HEK293 (cell line): ENCODE measurements around the gene NIP7.

Experiments
- IKZF3 ChIP-seq: fragments of 450-650 bp; IDR thresholded peaks from 2 replicates; pipeline ENCODE4 v1.5.0; 2018; ENCODE audit warnings: missing biosample characterization, mild to moderate bottlenecking, missing genetic modification characterization, moderate library complexity
- KLF10 ChIP-seq: fragments of 450-650 bp; IDR thresholded peaks from 2 replicates; pipeline ENCODE4 v1.5.1; 2018; ENCODE audit warnings: missing biosample characterization, mild to moderate bottlenecking, missing genetic modification characterization
- SP3 ChIP-seq: fragments of 450-650 bp; formaldehyde crosslinking; IDR thresholded peaks from 2 replicates; pipeline ENCODE4 v1.5.1; 2016; ENCODE audit warnings: missing biosample characterization, missing genetic modification characterization
- SP7 ChIP-seq: fragments of 450-650 bp; formaldehyde crosslinking; IDR thresholded peaks from 2 replicates; pipeline ENCODE4 v1.5.1; 2016; ENCODE audit warnings: missing biosample characterization, missing genetic modification characterization
- ZBTB17 ChIP-seq: fragments of 450-650 bp; formaldehyde crosslinking; IDR thresholded peaks from 2 replicates; pipeline ENCODE4 v1.5.1; 2016; ENCODE audit warnings: missing biosample characterization, missing genetic modification characterization
- ZBTB20 ChIP-seq: fragments of 450-650 bp; formaldehyde crosslinking; IDR thresholded peaks from 2 replicates; pipeline ENCODE4 v1.5.1; 2016; ENCODE audit warnings: missing biosample characterization, missing genetic modification characterization
- ZBTB48 ChIP-seq: fragments of 450-650 bp; formaldehyde crosslinking; IDR thresholded peaks from 2 replicates; pipeline ENCODE4 v1.5.1; 2016; ENCODE audit warnings: missing biosample characterization, missing genetic modification characterization
- ZEB2 ChIP-seq: fragments of 450-650 bp; formaldehyde crosslinking; IDR thresholded peaks from 2 replicates; pipeline ENCODE4 v1.5.1; 2016; ENCODE audit warnings: missing biosample characterization, missing genetic modification characterization
- ZIC2 ChIP-seq: fragments of 450-650 bp; formaldehyde crosslinking; IDR thresholded peaks from 2 replicates; pipeline ENCODE4 v1.5.1; 2016; ENCODE audit warnings: missing biosample characterization, missing genetic modification characterization
- ZNF19 ChIP-seq: fragments of 450-650 bp; formaldehyde crosslinking; IDR thresholded peaks from 2 replicates; pipeline ENCODE4; 2016; ENCODE audit warnings: missing biosample characterization, missing genetic modification characterization, low read depth
- ZNF324 ChIP-seq: fragments of 450-650 bp; formaldehyde crosslinking; IDR thresholded peaks from 2 replicates; pipeline ENCODE4 v1.5.1; 2016; ENCODE audit warnings: missing biosample characterization, missing genetic modification characterization
- ZNF394 ChIP-seq: fragments of 450-650 bp; formaldehyde crosslinking; IDR thresholded peaks from 2 replicates; pipeline ENCODE4 v1.5.1; 2016; ENCODE audit warnings: missing biosample characterization, missing genetic modification characterization, mild to moderate bottlenecking, moderate library complexity, borderline replicate concordance
- ZNF501 ChIP-seq: fragments of 450-650 bp; formaldehyde crosslinking; IDR thresholded peaks from 2 replicates; pipeline ENCODE4 v1.5.1; 2016; ENCODE audit warnings: missing biosample characterization, missing genetic modification characterization
- ZNF530 ChIP-seq: fragments of 450-650 bp; formaldehyde crosslinking; IDR thresholded peaks from 2 replicates; pipeline ENCODE4 v1.5.1; 2016; ENCODE audit warnings: low read depth, missing biosample characterization, missing genetic modification characterization
- ZNF600 ChIP-seq: fragments of 450-650 bp; formaldehyde crosslinking; IDR thresholded peaks from 2 replicates; pipeline ENCODE4 v1.5.1; 2016; ENCODE audit warnings: missing biosample characterization, missing genetic modification characterization
- ZNF629 ChIP-seq: fragments of 450-650 bp; formaldehyde crosslinking; IDR thresholded peaks from 2 replicates; pipeline ENCODE4 v1.5.1; 2017; ENCODE audit warnings: missing biosample characterization, missing genetic modification characterization
- ZNF76 ChIP-seq: fragments of 450-650 bp; formaldehyde crosslinking; IDR thresholded peaks from 2 replicates; pipeline ENCODE4; 2016; ENCODE audit warnings: low read depth, missing biosample characterization, missing genetic modification characterization, borderline replicate concordance
- ZNF768 ChIP-seq: fragments of 450-650 bp; formaldehyde crosslinking; IDR thresholded peaks from 2 replicates; pipeline ENCODE4 v1.5.1; 2018; ENCODE audit warnings: missing biosample characterization, mild to moderate bottlenecking, missing genetic modification characterization
- ZNF791 ChIP-seq: fragments of 450-650 bp; formaldehyde crosslinking; IDR thresholded peaks from 2 replicates; pipeline ENCODE4 v1.5.1; 2016; ENCODE audit warnings: missing biosample characterization, missing genetic modification characterization
- ZNF843 ChIP-seq: fragments of 450-650 bp; formaldehyde crosslinking; IDR thresholded peaks from 2 replicates; pipeline ENCODE4 v1.5.1; 2016; ENCODE audit warnings: missing biosample characterization, missing genetic modification characterization
- ZXDB ChIP-seq: fragments of 450-650 bp; formaldehyde crosslinking; IDR thresholded peaks from 2 replicates; pipeline ENCODE4 v1.5.1; 2016; ENCODE audit warnings: missing biosample characterization, missing genetic modification characterization
- TF ChIP-seq, protein P1 (sequence below): fragments of 450-650 bp; formaldehyde crosslinking; IDR thresholded peaks from 2 replicates; pipeline ENCODE4 v1.5.1; 2016; ENCODE audit warnings: missing biosample characterization, missing genetic modification characterization
- TF ChIP-seq, protein P2 (sequence below): fragments of 450-650 bp; formaldehyde crosslinking; IDR thresholded peaks from 2 replicates; pipeline ENCODE4 v1.5.1; 2016; ENCODE audit warnings: missing biosample characterization, missing genetic modification characterization, low read depth
- TF ChIP-seq, protein P3 (sequence below): fragments of 450-650 bp; formaldehyde crosslinking; IDR thresholded peaks from 2 replicates; pipeline ENCODE4 v1.5.1; 2016; ENCODE audit warnings: missing biosample characterization, missing genetic modification characterization

NIP7 gene

DNA sequence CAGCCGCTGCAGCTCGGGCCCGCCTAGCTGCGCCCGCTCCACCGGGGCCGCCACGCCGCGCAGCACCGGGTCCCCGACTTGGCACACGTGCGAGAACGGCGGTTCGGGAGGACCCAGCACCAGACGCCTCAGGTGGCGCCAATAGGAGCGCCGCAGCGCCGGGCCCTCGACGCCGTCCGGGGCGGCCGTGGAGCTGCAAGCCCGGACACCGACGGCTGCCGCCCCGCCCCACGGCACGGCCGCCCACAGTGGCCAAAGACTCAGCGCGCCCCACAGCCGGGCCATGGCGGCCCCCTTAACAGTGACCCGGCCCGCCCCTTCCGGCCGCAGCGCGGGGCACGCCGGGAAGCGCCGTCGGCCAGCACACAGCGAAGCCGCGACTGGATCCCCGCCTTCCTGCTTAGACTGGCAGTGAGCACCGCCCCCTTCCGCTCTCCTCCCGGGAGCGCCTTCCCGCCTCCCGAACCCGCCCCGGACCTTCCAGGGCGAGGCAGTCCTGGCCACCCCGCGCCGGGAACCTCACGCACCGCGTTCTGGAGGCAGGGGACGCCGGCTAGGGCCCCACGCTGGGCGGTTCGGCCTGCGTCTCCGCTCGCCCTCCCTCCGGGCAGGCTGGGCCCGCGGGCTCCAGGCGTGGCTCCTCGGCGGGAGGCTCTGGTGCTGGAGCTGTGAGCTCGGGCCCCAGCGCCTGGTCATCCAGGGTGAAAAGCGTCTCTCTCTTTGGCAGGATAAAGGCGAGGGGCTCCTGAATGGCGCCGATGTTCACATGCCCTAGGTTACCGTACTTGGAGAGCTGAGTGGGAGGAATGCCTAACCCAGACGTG lies 9.1 kb upstream of the NIP7 start, which contains the start of gene PDF (continued):
- TF ChIP-seq, protein P1, sequence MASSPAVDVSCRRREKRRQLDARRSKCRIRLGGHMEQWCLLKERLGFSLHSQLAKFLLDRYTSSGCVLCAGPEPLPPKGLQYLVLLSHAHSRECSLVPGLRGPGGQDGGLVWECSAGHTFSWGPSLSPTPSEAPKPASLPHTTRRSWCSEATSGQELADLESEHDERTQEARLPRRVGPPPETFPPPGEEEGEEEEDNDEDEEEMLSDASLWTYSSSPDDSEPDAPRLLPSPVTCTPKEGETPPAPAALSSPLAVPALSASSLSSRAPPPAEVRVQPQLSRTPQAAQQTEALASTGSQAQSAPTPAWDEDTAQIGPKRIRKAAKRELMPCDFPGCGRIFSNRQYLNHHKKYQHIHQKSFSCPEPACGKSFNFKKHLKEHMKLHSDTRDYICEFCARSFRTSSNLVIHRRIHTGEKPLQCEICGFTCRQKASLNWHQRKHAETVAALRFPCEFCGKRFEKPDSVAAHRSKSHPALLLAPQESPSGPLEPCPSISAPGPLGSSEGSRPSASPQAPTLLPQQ (tag by site-specific recombination), result peak; percentile 82
- peak; percentile 78 for TF ChIP-seq ZXDB (tag by site-specific recombination)
- TF ChIP-seq ZNF629, result 0 out of 2 replicates have a peak, but pooled peaks have one; percentile 13
- no peak for TF ChIP-seq ZNF324 (tag by site-specific recombination)
- peak; percentile 38; the same call in 1 of the 2 replicates for TF ChIP-seq ZBTB17 (tag by site-specific recombination)
- peak; percentile 91 for TF ChIP-seq ZNF76 (tag by site-specific recombination)
- TF ChIP-seq, protein P2, sequence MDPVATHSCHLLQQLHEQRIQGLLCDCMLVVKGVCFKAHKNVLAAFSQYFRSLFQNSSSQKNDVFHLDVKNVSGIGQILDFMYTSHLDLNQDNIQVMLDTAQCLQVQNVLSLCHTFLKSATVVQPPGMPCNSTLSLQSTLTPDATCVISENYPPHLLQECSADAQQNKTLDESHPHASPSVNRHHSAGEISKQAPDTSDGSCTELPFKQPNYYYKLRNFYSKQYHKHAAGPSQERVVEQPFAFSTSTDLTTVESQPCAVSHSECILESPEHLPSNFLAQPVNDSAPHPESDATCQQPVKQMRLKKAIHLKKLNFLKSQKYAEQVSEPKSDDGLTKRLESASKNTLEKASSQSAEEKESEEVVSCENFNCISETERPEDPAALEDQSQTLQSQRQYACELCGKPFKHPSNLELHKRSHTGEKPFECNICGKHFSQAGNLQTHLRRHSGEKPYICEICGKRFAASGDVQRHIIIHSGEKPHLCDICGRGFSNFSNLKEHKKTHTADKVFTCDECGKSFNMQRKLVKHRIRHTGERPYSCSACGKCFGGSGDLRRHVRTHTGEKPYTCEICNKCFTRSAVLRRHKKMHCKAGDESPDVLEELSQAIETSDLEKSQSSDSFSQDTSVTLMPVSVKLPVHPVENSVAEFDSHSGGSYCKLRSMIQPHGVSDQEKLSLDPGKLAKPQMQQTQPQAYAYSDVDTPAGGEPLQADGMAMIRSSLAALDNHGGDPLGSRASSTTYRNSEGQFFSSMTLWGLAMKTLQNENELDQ (tag by site-specific recombination), result no peak
- peak; percentile 92 for TF ChIP-seq SP3 (tag by site-specific recombination)
- peak; percentile 59; the same call in 1 of the 2 replicates for TF ChIP-seq KLF10
- TF ChIP-seq ZIC2 (tag by site-specific recombination), result peak; percentile 88
- TF ChIP-seq ZEB2 (tag by site-specific recombination), result peak; percentile 57; the same call in 1 of the 2 replicates
- TF ChIP-seq ZBTB20, result peak; percentile 99
- TF ChIP-seq ZNF19, result no peak
- TF ChIP-seq SP7 (tag by site-specific recombination), result peak; percentile 68
- no peak for TF ChIP-seq ZNF501 (tag by site-specific recombination)
- 0 out of 2 replicates have a peak, but pooled peaks have one; percentile 22 for TF ChIP-seq ZBTB48 (tag by site-specific recombination)
- TF ChIP-seq ZNF394 (tag by site-specific recombination), result 0 out of 2 replicates have a peak, but pooled peaks have one; percentile 32
- 0 out of 2 replicates have a peak, but pooled peaks have one; percentile 47 for TF ChIP-seq ZNF843 (tag by site-specific recombination)
- TF ChIP-seq ZNF600 (tag by site-specific recombination), result peak; percentile 92
- TF ChIP-seq, protein P3, sequence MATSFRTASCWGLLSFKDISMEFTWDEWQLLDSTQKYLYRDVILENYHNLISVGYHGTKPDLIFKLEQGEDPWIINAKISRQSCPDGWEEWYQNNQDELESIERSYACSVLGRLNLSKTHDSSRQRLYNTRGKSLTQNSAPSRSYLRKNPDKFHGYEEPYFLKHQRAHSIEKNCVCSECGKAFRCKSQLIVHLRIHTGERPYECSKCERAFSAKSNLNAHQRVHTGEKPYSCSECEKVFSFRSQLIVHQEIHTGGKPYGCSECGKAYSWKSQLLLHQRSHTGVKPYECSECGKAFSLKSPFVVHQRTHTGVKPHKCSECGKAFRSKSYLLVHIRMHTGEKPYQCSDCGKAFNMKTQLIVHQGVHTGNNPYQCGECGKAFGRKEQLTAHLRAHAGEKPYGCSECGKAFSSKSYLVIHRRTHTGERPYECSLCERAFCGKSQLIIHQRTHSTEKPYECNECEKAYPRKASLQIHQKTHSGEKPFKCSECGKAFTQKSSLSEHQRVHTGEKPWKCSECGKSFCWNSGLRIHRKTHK, result no peak
- TF ChIP-seq IKZF3, result peak; percentile 99
- TF ChIP-seq ZNF791, result no peak
- 0 out of 2 replicates have a peak, but pooled peaks have one; percentile 7 for TF ChIP-seq ZNF768 (tag by site-specific recombination)
- TF ChIP-seq ZNF530 (tag by site-specific recombination), result no peak
- TF ChIP-seq, all 188 proteins: peak for 47
